Measurements from ENCODE around the gene ZDHHC22. TPM values are rescaled to one million over a fixed set of nuclear protein-coding genes. Genes with fewer than 3 reads are reported as not detected.

ZDHHC22 gene
- polyA plus RNA-seq, 1 experiment = not detected

DNA sequence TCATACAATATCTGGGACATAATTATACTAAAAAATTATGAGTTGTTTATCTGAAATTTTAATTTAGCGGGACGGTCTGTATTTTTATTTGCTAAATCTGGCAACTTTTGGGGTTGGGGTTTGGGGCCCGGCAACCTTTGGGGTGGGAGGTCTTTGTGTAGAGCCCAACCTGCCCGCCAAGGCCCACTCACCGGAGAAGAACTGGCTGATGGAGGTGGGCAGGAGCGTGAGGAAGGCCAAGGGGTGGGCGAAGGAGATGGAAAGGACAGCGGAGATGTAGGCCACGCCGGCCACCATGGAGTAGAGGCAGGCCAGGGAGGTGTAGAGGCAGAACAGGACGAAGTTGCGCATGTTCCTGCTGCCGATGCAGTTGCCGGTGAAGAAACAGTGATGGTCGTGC is 2.6 kb downstream of the ZDHHC22 start:
- CTCF ChIA-PET = no interaction called here

DNA sequence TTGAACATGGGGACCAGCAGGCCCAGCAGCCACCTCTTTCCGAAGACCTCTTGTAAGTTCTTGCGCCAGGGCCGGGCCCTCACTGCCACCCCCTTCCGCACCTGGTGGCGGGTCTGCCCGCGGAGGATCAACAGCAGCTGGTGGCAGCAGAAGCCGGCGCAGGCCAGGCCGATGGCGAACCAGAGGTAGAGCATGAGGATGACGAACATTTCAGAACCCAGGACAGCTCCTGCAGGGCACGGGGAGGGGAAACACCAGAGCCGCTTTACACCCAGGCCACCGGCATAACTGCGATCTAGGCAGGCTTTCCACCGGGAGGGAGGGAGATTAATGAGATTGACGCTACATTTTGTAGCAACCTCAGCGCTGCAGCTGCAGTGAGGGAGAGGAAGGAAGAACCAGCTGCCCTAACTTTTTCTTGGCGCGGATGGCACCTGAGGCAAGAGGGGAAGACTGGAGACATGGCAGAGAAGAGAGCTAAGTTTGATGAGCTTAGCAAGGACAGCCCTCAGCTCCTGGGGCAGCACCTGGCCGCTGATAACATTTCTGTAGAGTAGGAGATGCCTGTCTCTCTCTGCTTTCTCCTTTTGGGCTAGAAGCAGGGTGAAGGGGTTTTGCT is 7.8 kb downstream of the ZDHHC22 start:
- DNase-seq (ENCODE audit: low read depth, low spot score) = peak; percentile 11
- TF ChIP-seq, protein P1, sequence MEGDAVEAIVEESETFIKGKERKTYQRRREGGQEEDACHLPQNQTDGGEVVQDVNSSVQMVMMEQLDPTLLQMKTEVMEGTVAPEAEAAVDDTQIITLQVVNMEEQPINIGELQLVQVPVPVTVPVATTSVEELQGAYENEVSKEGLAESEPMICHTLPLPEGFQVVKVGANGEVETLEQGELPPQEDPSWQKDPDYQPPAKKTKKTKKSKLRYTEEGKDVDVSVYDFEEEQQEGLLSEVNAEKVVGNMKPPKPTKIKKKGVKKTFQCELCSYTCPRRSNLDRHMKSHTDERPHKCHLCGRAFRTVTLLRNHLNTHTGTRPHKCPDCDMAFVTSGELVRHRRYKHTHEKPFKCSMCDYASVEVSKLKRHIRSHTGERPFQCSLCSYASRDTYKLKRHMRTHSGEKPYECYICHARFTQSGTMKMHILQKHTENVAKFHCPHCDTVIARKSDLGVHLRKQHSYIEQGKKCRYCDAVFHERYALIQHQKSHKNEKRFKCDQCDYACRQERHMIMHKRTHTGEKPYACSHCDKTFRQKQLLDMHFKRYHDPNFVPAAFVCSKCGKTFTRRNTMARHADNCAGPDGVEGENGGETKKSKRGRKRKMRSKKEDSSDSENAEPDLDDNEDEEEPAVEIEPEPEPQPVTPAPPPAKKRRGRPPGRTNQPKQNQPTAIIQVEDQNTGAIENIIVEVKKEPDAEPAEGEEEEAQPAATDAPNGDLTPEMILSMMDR (IDR thresholded peaks at IDR 0.05; ENCODE audit: low read depth, low read length) = no peak
- CTCF ChIA-PET = interaction anchor here (0.7 to 1.1 kb wide), 3 partner anchors 10 to 261 kb away, joined by 3 read pairs; no protein-coding TSS in a partner anchor
- POLR2A ChIA-PET = no interaction called here
- H3K9me3 ChIP-seq (ENCODE audit: control insufficient read depth, insufficient read depth, low read length) = no peaks in the 10 kb centered on the region
- H3K27ac ChIP-seq (ENCODE audit: low read depth, low read length) = no peak overlapping the region
- peaks cover 41% of the 10 kb centered on the region for H3K27me3 ChIP-seq (ENCODE audit: control insufficient read depth, insufficient read depth, low read length)
- H3K4me3 ChIP-seq (ENCODE audit: low read depth, low read length) = no peak overlapping the region

More for the DNA sequence above, 2.6 kb downstream of the ZDHHC22 start:
- TF ChIP-seq, protein P1 (IDR thresholded peaks at IDR 0.05; ENCODE audit: low read depth, low read length) = no peak
- H3K27me3 ChIP-seq (ENCODE audit: control insufficient read depth, insufficient read depth, low read length) = peaks cover 70% of the 10 kb centered on the region
- H3K27ac ChIP-seq (ENCODE audit: low read depth, low read length) = no peak overlapping the region
- H3K4me3 ChIP-seq (ENCODE audit: low read depth, low read length) = no peak overlapping the region
- no peak for DNase-seq (ENCODE audit: low read depth, low spot score)
- no peaks in the 10 kb centered on the region; the same call in 1 of the 2 replicates for H3K9me3 ChIP-seq (ENCODE audit: control insufficient read depth, insufficient read depth, low read length)
- POLR2A ChIA-PET = no interaction called here

DNA sequence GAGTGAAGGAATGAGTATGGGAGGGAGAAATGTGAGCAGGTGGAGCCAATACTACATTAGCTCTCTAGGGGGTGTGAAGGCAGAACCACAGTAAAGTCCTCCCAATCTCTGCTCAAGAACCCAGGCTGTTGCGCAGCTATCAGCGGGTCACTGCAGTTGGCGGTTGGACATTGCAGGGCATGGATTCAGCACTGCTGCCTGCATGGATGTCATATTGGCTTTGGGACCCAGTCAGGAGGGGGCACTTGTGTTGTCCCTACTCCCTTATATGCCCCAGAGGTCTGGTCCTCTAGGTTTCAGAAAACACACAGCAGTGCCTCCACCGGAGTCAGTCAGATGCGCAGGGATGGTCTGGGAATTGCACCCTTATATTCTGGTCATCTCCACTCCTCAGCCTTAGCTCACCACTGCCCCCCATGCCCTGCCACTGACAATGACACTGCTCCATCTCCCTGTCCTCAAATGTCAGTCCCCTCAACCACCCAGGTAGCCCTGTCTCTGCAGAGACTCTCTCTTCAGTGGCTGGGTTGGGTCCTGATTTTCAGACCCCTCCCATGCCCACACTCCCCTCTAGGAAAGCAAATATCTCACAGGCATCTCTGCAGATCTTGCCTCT is 9.6 kb downstream of the ZDHHC22 start:
- Histone ChIP-seq H3K27ac (ENCODE audit: low read depth, low read length) (no peak overlapping the region), H3K27me3 (ENCODE audit: control insufficient read depth, insufficient read depth, low read length) (peaks cover 34% of the 10 kb centered on the region), H3K4me3 (ENCODE audit: low read depth, low read length) (no peak overlapping the region), H3K9me3 (ENCODE audit: control insufficient read depth, insufficient read depth, low read length) (no peaks in the 10 kb centered on the region)
- CTCF ChIA-PET = no interaction called here
- TF ChIP-seq, protein P1 (IDR thresholded peaks at IDR 0.05; ENCODE audit: low read depth, low read length) = no peak
- POLR2A ChIA-PET = no interaction called here
- no peak for DNase-seq (ENCODE audit: low read depth, low spot score)

DNA sequence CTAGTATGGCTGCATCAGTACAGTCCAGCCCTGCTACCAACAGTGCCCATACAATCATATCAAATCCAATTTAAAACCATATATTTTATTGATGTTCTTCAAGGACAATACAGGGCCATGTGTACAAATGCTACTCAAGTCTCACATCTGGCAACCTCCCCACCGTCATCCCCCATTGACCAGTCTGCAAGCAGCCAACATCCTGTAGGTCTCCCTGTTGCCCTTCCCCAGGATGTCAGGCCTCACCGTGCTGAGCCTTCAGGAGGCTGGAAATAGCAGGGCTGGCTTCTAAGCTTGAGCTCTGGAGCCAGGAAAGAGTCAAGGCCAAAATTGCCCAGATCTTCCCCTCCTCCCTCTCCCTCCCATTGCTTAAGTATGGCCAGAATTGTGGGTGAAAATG is 10.4 kb downstream of the ZDHHC22 start:
- ChIA-PET CTCF (no interaction called here), POLR2A (no interaction called here)
- no peak for DNase-seq (ENCODE audit: low read depth, low spot score)
- TF ChIP-seq, protein P1 (IDR thresholded peaks at IDR 0.05; ENCODE audit: low read depth, low read length) = no peak
- H3K27ac ChIP-seq (ENCODE audit: low read depth, low read length) = no peak overlapping the region
- H3K9me3 ChIP-seq (ENCODE audit: control insufficient read depth, insufficient read depth, low read length) = no peaks in the 10 kb centered on the region
- H3K27me3 ChIP-seq (ENCODE audit: control insufficient read depth, insufficient read depth, low read length) = peaks cover 36% of the 10 kb centered on the region
- H3K4me3 ChIP-seq (ENCODE audit: low read depth, low read length) = no peak overlapping the region

DNA sequence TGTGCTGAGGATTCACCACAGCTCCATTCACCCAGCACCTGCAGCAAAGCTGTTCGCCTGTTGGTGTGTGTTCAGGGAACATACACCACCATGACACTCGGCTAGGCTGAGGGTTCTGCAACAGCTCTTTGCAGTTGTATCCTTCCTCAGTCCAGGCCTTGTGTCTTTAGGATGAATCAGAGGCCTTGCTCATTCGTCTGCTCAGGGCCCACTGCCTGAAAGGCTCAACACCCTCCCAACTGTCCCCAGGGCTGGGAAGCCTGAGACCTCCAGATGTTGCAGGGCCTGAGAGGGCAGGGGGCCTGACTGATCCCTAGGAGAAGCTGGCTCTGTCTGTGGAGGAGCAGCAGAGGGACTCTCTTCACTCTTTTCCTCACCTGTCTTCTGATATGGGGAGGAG is 11.2 kb downstream of the ZDHHC22 start:
- no peak for DNase-seq (ENCODE audit: low read depth, low spot score)
- Histone ChIP-seq H3K9me3 (ENCODE audit: control insufficient read depth, insufficient read depth, low read length) (no peaks in the 10 kb centered on the region), H3K27me3 (ENCODE audit: control insufficient read depth, insufficient read depth, low read length) (peaks cover 42% of the 10 kb centered on the region), H3K27ac (ENCODE audit: low read depth, low read length) (no peak overlapping the region), H3K4me3 (ENCODE audit: low read depth, low read length) (no peak overlapping the region)
- ChIA-PET POLR2A (no interaction called here), CTCF (no interaction called here)
- TF ChIP-seq, protein P1 (IDR thresholded peaks at IDR 0.05; ENCODE audit: low read depth, low read length) = no peak
